Epithelial cell of esophagus (primary cell): ENCODE results near the gene LONP1.

Experiments used
- DNase-seq: peaks from one replicate; pipeline ENCODE4 v3.0.0; 2010; ENCODE audit warnings: low read depth
- H3K4me3 ChIP-seq: 2 replicates; pipeline ENCODE4 v1.5.1; 2011; ENCODE audit warnings: mild to moderate bottlenecking, low read length, control low read depth
- TF ChIP-seq, protein P1 (sequence below): IDR thresholded peaks from 2 replicates; pipeline ENCODE4 v1.5.1; 2011; ENCODE audit warnings: low read depth, mild to moderate bottlenecking, low read length, control low read depth, inconsistent platforms; ENCODE audit not compliant: insufficient read depth; ENCODE audit errors: missing control alignments

The LONP1 gene

DNA sequence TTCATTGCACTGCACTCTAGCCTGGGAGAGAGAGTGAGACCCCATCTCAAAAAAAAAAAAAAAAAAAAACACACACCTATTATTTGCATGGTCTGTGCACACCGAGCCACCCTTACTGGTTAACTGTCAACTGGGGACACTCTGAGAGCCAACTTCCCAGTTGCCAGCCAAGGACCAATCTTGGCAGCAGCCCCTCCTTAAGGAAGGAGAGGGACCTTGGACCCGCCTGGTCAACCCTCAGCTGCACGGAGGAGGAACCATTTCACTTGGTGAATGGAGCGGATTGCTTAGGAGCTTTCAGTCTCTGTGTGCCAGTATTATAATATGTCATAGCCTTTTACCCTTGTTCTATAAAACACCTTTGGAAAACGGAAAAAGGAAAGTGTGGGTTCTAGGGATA is 64.5 kb downstream of the LONP1 start:
- H3K4me3 ChIP-seq = no peak overlapping the region
- TF ChIP-seq, protein P1, sequence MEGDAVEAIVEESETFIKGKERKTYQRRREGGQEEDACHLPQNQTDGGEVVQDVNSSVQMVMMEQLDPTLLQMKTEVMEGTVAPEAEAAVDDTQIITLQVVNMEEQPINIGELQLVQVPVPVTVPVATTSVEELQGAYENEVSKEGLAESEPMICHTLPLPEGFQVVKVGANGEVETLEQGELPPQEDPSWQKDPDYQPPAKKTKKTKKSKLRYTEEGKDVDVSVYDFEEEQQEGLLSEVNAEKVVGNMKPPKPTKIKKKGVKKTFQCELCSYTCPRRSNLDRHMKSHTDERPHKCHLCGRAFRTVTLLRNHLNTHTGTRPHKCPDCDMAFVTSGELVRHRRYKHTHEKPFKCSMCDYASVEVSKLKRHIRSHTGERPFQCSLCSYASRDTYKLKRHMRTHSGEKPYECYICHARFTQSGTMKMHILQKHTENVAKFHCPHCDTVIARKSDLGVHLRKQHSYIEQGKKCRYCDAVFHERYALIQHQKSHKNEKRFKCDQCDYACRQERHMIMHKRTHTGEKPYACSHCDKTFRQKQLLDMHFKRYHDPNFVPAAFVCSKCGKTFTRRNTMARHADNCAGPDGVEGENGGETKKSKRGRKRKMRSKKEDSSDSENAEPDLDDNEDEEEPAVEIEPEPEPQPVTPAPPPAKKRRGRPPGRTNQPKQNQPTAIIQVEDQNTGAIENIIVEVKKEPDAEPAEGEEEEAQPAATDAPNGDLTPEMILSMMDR = no peak
- no peak for DNase-seq

DNA sequence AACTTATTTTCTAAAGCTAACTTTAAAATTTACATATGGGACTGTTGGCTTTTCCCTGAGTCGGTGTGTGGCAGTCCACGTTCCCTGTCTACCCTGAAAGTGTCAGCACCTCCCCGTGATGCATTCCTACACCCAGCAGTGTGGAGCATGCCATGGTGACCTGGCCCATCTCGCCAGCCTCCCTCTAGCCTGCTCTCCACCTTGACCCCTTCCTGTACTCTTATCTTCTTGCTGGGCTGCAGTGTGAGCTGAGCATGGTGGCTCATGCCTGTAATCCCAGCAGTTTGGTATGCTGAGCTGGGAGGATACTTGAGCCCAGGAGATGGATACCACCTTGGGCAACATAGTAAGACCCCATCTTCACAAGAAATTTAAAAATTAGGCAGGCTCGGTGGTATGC is 65.0 kb downstream of the LONP1 start:
- TF ChIP-seq, protein P1 = no peak
- H3K4me3 ChIP-seq = no peak overlapping the region
- DNase-seq = no peak

DNA sequence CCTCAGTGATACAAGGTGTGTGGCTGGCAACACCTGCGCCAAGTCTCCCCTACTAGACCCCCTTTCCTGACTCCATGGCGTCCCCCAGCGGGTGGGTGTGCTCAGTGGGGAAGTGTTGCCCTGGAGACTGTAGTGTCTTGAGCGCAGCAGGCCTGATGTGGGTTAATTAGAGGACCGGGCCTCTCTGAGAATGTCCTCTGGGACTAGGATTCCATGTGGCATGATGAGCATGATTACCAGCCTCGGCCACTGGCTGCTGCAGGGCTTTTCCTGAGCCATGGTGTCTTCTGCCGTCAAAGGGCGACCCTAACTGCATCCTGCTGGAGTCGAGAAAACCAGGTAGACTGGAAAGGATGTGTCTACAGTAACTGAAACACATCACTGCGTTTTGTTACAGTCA is 67.7 kb downstream of the LONP1 start:
- no peak overlapping the region for H3K4me3 ChIP-seq
- DNase-seq = no peak
- TF ChIP-seq, protein P1 = no peak

DNA sequence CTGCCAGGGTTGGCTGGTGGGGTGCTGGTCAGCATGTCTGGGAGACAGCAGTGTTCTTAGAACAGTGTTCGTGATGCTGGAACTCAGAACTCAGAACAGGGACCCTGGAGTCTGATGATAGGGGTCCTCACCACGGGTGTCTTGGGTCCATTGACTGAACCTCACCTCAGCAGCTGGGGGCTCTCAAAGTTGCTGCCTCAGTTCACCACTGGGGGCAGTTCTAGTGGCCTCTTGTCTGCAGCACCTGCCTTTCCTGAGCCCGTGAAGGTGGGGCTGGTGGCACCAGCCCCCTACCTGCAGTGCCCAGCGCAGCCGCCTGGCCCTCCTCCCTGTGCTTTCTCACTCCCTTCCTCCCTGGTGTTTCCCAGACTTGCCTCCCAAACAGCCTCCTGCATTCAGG is 68.6 kb downstream of the LONP1 start:
- TF ChIP-seq, protein P1 = no peak

DNA sequence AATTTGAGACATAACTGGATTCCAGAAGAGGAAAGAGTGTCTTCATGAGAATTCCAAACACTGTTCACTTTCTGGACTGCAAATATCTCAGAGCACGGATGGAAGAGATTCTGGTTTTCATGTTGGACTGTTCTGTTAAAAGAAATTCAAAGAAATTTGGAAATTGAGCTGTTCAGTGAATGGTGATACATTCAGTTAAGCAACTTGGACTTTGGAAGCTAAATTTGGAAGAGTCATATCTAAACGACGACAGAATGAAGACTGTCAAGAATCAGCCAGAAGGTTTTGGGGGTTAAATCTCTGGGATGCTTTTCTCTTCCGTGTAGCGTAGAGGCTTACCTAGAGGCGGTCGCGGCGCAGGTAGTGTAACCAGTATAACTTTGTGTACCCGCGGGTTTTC is 71.5 kb downstream of the LONP1 start:
- H3K4me3 ChIP-seq = no peak overlapping the region
- TF ChIP-seq, protein P1 = no peak
- DNase-seq = no peak

More for the DNA sequence above, 68.6 kb downstream of the LONP1 start:
- H3K4me3 ChIP-seq = no peak overlapping the region
- DNase-seq = no peak

DNA sequence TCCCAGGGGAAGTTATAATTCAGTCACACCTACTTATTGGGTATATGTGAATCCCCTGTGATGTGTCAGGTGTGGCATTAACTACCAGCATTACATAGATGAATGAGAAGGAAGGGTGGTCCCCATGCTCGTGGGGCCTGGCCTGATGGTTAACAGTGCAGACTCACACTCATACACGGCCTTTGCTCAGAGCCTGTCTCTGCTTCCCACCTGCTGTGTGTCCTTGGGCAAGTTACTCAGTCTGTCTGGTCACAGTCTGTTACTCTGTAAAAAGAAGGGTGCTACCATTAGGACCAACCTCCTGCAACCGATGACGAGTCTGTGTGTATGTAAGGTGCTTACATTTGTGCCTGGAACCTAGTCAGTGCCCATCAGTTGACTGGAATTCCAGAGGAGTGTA is 73.2 kb downstream of the LONP1 start:
- H3K4me3 ChIP-seq = no peak overlapping the region
- TF ChIP-seq, protein P1 = no peak
- DNase-seq = no peak

DNA sequence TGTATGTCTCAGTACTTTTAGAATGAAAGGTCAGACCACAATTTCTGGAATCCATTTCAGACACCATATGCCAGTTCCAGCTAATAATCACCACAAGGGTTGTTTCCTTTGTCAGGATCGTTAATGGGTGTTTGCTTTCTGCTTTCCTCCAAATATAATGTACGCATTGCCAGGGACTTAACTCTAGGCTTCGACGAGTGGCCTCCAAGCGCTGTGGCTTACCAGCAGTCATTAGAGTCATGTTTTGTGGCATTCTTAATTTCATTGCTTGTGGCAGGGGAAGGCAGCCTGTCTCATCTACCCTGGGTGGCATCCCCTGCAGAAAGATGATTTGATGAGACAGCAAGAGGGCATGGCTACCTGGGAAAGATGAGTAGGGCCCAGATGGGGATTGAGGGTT is 74.5 kb downstream of the LONP1 start:
- no peak for DNase-seq
- TF ChIP-seq, protein P1 = no peak
- no peak overlapping the region for H3K4me3 ChIP-seq
